Nephron progenitor cell (in vitro differentiated cells): Measurements from ENCODE around the gene MED15.

Source experiments
- DNase-seq: peaks from one replicate; pipeline ENCODE4 v3.0.0; 2021
- H3K27ac Mint-ChIP-seq: 2 replicates; pipeline ENCODE4 v1.8.0; 2021; ENCODE audit warnings: mild to moderate bottlenecking, moderate library complexity, mixed read lengths
- H3K27me3 Mint-ChIP-seq: 2 replicates; pipeline ENCODE4 v1.8.0; 2021; ENCODE audit warnings: mild to moderate bottlenecking, low read depth, mixed read lengths; ENCODE audit not compliant: poor library complexity
- H3K36me3 Mint-ChIP-seq: 2 replicates; pipeline ENCODE4 v1.8.0; 2021; ENCODE audit warnings: low read depth, mixed read lengths
- H3K4me1 Mint-ChIP-seq: 2 replicates; pipeline ENCODE4 v1.8.0; 2021; ENCODE audit warnings: mixed read lengths
- H3K4me3 Mint-ChIP-seq: 2 replicates; pipeline ENCODE4 v1.8.0; 2021; ENCODE audit warnings: mild to moderate bottlenecking, moderate library complexity, mixed read lengths
- H3K9me3 Mint-ChIP-seq: 2 replicates; pipeline ENCODE4 v1.8.0; 2021; ENCODE audit warnings: mild to moderate bottlenecking, moderate library complexity, mixed read lengths
- TF ChIP-seq, protein P1 (sequence below): fragments of 200-600 bp; sonication (generic); IDR thresholded peaks from 2 replicates; pipeline ENCODE4 v1.5.0; 2021; ENCODE audit warnings: antibody characterized with exemption

The MED15 gene

GRCh38 chr22:20601308-20601707, 93.9 kb downstream of the MED15 start:
- no peak for DNase-seq
- H3K9me3 Mint-ChIP-seq, result no peaks in the 10 kb centered on the region
- peaks cover 20% of the 10 kb centered on the region for H3K4me1 Mint-ChIP-seq
- TF ChIP-seq, protein P1, sequence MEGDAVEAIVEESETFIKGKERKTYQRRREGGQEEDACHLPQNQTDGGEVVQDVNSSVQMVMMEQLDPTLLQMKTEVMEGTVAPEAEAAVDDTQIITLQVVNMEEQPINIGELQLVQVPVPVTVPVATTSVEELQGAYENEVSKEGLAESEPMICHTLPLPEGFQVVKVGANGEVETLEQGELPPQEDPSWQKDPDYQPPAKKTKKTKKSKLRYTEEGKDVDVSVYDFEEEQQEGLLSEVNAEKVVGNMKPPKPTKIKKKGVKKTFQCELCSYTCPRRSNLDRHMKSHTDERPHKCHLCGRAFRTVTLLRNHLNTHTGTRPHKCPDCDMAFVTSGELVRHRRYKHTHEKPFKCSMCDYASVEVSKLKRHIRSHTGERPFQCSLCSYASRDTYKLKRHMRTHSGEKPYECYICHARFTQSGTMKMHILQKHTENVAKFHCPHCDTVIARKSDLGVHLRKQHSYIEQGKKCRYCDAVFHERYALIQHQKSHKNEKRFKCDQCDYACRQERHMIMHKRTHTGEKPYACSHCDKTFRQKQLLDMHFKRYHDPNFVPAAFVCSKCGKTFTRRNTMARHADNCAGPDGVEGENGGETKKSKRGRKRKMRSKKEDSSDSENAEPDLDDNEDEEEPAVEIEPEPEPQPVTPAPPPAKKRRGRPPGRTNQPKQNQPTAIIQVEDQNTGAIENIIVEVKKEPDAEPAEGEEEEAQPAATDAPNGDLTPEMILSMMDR, result no peak
- no peaks in the 10 kb centered on the region for H3K36me3 Mint-ChIP-seq
- H3K4me3 Mint-ChIP-seq, result no peak overlapping the region
- peaks cover 16% of the 10 kb centered on the region for H3K27me3 Mint-ChIP-seq
- H3K27ac Mint-ChIP-seq, result no peak overlapping the region

DNA sequence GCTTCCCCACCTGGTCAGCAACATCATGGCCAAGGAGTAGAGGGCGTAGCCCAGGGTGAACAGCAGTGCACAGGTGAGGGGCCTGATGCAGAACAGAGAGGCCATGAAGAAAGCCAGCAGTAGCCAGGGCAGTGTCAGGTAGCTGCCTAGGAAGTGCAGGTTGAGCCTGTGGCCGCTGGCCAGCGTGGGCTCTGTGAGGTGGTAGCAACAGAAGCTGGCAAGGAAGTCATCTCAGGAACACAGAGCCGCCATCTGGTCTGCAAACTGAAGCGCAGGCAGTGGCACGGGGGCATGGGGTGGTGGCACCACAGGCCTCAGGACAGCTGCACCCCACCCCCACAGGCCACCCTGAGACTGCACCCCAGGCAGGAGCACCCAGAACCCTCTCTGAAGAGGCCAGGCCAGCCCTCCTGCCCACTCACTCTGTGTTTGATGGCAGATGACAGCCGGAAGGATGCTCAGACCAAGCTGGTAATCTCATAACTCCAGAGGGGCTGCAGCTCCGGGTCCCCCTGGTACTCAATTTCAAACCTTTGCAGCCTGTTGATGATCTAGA, 95.3 kb downstream of the MED15 start:
- H3K4me1 Mint-ChIP-seq, result peaks cover 30% of the 10 kb centered on the region

DNA sequence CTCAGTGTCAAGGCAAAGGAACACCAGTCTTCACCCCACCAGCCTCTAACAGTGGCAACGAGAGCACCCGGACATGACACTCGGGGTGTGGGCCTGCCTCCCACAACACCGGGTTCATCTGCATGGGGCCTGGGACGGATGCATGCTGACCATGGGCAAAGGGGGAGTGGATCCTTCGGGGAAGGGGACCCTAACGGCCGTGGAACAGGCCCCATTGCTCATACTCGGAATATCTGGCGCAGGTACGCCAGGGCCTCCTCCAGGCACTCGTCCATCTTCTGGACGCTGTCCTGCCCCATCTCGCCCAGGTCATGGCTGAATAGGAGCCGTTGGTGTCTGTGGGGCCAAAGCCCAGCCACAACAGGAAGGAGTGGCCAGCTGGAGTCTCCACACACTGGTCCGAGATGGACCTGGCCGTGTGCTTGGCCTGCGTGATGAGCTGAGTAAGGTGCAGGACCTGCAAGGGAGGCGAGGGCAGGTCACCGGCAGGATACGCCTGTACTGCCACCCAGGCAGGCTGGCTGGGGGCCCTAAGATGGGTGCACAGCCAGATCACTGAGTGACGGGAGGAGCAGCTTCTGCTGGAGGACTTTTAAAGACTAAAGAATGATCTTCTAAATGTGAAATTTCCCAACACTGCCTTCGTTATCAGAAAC, 96.8 kb downstream of the MED15 start:
- Mint-ChIP-seq H3K27me3 (peaks cover 15% of the 10 kb centered on the region), H3K9me3 (no peaks in the 10 kb centered on the region), H3K36me3 (no peaks in the 10 kb centered on the region)

More for the DNA sequence above, 95.3 kb downstream of the MED15 start:
- no peak overlapping the region for H3K27ac Mint-ChIP-seq
- H3K36me3 Mint-ChIP-seq, result no peaks in the 10 kb centered on the region
- no peaks in the 10 kb centered on the region for H3K9me3 Mint-ChIP-seq
- no peak overlapping the region for H3K4me3 Mint-ChIP-seq
- DNase-seq, result no peak
- TF ChIP-seq, protein P1, result no peak
- peaks cover 19% of the 10 kb centered on the region for H3K27me3 Mint-ChIP-seq

GRCh38 chr22:20604776-20605221, 97.4 kb downstream of the MED15 start:
- DNase-seq, result no peak
- H3K27me3 Mint-ChIP-seq, result peaks cover 19% of the 10 kb centered on the region
- H3K36me3 Mint-ChIP-seq, result no peaks in the 10 kb centered on the region
- peaks cover 31% of the 10 kb centered on the region for H3K4me1 Mint-ChIP-seq
- no peak overlapping the region for H3K27ac Mint-ChIP-seq
- TF ChIP-seq, protein P1, result no peak
- no peaks in the 10 kb centered on the region for H3K9me3 Mint-ChIP-seq
- H3K4me3 Mint-ChIP-seq, result no peak overlapping the region

More for the DNA sequence above, 96.8 kb downstream of the MED15 start:
- H3K4me3 Mint-ChIP-seq, result no peak overlapping the region
- H3K27ac Mint-ChIP-seq, result no peak overlapping the region
- DNase-seq, result no peak
- TF ChIP-seq, protein P1, result no peak
- peaks cover 31% of the 10 kb centered on the region for H3K4me1 Mint-ChIP-seq

DNA sequence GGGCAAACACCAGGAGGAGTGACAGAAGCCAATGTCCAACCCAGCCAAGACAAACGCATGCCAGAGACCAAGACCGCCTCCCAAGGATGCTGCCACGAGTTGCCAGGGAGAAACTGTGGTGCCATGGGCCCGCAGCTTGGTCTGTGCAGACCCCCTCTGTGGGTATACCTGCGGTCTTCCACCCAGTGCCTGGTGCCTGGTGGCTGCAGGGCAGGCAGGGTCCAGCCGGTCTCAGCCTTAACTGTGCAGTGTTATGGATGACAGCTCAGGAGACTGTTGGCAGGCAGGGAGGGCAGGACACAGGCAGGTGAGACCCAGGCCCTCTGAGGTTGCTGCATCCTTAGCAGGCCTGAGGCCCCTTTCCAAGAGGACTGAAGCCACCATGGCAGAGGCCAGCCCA, 97.9 kb downstream of the MED15 start:
- no peak overlapping the region for H3K4me3 Mint-ChIP-seq
- TF ChIP-seq, protein P1, result no peak
- H3K4me1 Mint-ChIP-seq, result peaks cover 30% of the 10 kb centered on the region

More for the DNA sequence above, 97.9 kb downstream of the MED15 start:
- Mint-ChIP-seq H3K27me3 (peaks cover 21% of the 10 kb centered on the region), H3K36me3 (no peaks in the 10 kb centered on the region), H3K9me3 (no peaks in the 10 kb centered on the region), H3K27ac (no peak overlapping the region)
- no peak for DNase-seq
